ENCODE data around the gene KRTAP9-1.
"Not testable (repeated sequence)": the region's sequence is repeated elsewhere in the genome, so short reads cannot be mapped to it uniquely, and the experiment has no call there.

KRTAP9-1 gene

GRCh38 chr17:41184480-41184961 is 5.2 kb upstream of the KRTAP9-1 start, which contains the start of gene KRTAP4-1:
Gene KRTAP4-1 (minus strand): TSS chr17:41184911. CDS start chr17:41184854, 57 bp downstream.
- no peak for DNase-seq

DNA sequence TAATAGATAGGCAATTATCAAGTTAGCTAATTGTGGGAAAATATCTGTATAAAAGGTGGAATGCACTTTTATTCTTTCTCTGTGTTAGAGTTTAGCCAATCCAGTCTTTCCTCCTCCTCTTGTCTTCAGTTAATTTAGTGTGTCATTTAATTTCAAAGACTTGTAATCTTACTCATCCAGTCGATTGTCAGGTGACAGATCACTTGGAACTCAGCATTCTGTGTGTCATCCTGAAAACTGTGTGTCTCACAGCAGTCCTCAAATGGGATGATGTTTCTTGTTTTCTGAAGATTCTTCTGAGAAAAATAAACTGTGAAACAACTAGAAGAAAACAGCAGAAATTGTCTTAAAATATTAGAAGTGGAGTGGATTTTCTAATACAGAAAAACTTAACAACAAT is 4.7 kb upstream of the KRTAP9-1 start:
- no peak for DNase-seq

DNA sequence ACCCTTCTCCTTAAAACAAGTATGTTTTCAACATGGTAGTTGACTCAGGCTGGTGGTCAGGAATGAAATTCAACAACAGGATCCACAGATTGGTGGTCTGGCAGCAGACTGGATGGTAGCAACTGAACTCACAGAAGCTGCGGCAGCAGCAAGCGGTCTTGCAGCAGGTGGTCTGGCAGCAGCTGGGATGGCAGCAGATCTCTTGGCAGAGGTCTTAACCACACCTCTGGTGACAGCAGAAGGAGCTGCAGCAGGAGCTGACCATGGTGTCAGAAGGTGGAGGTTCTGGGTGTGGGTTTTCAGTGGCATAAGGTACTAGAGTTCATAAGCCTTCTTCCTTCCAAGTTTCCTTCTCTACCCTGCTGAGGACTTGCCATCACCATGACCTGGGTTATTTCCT is 2.8 kb upstream of the KRTAP9-1 start:
- no peak for DNase-seq

- no peak for DNase-seq
Measured at GRCh38 chr17:41190328-41190727, 641 bp downstream of the KRTAP9-1 start.

DNA sequence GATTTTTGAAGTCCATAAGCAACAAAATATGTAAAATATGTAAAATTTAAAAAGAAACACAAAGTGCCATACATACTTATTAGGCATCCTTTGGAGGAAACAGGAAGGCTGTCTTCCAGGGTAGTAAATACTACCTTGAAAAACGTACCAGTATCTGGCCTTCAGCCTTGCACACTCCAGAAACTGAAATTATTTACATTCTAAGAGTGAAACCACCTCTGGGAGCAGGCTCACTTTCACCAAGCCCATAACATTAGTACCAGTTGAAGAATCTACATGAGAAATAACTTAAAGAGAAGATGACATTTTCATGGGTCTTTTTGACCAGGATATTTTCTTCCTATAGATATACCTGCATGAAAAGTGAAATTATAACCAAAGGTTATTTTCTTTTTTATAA is 6.4 kb downstream of the KRTAP9-1 start:
- DNase-seq: no peak

DNA sequence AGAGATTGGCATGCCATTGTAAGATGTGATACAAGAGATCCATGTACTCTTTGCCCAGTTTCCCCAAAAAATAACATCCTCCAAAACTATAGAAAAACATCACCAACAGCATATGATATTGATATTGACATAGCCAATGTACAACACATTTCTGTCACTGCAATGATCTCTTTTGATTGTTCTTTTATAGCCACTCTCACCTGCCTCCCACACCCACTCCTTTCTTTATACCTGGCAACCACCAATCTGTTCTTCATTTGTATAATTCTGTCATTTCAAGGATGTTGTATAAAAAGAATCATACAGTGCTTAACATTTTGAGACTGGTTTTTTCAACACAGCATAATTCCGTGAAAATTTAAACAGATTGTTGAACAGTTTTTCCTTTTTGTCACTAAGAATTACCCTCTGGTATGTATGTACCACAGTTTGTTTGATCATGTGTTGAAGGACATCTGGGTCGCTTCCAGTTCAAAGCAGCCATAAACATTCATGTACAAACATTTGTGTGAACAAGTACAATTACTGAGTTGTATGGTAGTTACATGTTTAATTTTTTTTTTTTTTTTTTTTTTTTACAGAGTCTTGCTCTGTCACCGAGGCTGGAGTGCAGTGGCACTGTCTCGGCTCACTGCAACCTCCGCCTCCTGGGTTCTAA is 9.9 kb downstream of the KRTAP9-1 start:
- DNase-seq: no peak

GRCh38 chr17:41211845-41212466 is 22.3 kb downstream of the KRTAP9-1 start:
- DNase-seq: no peak

GRCh38 chr17:41212524-41213169 is 23.0 kb downstream of the KRTAP9-1 start:
- no peak for DNase-seq

- no peak for DNase-seq
Measured at GRCh38 chr17:41215681-41216080, 26.0 kb downstream of the KRTAP9-1 start.

GRCh38 chr17:41223821-41224220 is 34.1 kb downstream of the KRTAP9-1 start:
- DNase-seq: no peak

DNA sequence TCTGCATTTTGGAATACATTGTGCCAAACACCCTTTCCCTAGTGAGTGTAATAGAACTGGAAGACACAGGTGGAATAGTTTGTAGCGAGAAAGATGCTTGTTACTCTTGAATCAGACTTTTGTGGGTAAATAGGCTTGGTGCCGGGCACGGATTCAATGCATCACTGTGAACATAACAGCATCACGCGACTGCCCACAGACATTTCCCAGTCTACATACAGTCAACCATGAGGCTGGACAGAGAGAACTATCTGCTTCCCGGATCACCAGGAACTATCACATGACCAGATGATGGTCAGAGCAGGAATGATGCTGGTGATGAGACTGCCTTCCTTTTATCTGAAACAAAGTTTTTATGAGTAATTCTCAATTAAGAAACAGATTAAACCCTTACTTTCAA is 36.4 kb downstream of the KRTAP9-1 start:
- no peak for DNase-seq

GRCh38 chr17:41226598-41227095 is 37.0 kb downstream of the KRTAP9-1 start, which contains the start of gene KRTAP9-2:
Gene KRTAP9-2 (plus strand): TSS chr17:41226648. CDS start chr17:41226655, 7 bp downstream.
- not testable (repeated sequence) for DNase-seq

DNA sequence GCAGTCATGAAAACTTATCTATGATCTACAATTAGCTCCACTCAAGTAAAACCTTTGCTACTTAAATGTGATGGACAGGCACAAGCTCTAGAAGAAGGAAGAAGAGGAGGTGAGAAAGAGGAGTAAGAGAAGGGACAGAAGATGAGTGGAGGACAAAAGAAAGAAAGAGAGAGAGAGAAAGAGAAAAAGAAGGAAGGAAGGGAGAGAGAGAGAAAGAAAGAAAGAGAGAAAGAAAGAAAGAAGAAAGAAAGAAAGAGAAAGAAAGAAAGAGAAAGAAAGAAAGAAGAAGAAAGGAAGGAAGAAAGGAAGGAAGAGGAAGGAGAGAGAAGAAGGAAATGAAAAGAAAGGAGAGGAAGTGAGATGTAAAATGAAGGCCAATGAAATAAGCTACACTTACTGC is 40.4 kb downstream of the KRTAP9-1 start:
- DNase-seq: no peak

GRCh38 chr17:41231731-41232130 is 42.0 kb downstream of the KRTAP9-1 start:
- no peak for DNase-seq

- not testable (repeated sequence) for DNase-seq
Measured at GRCh38 chr17:41232399-41233105, 42.9 kb downstream of the KRTAP9-1 start, which contains the start of gene KRTAP9-3. Gene KRTAP9-3 (plus strand): TSS chr17:41232449. CDS start chr17:41232502, 53 bp downstream.

DNA sequence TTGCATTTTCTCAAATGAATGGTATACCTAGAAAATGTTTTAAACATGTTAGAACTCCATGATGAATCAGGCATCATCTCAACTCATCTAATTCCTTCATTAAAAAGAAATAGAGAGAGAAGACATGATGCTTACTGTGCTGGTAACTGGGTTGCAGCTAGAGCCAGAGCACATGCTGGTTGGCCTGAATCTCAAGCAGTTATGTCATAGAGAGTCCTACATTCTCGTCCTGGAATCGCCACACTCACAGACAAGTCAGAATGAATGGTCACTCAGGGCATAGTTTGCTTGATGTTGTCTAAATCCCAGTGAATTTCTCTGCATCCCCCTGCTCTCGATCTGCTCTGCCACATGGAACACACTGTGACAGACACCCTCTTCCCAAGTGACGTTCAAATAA is 47.4 kb downstream of the KRTAP9-1 start:
- not testable (repeated sequence) for DNase-seq

GRCh38 chr17:41237949-41238437 is 48.3 kb downstream of the KRTAP9-1 start, which contains the start of gene KRTAP9-8:
Gene KRTAP9-8 (plus strand): TSS chr17:41237999. CDS start chr17:41238052, 53 bp downstream.
- DNase-seq: not testable (repeated sequence)
